ENCODE data around the gene CYP4A22. TPM values are rescaled to one million over a fixed set of nuclear protein-coding genes. Genes with fewer than 3 reads are reported as not detected.
A peak's percentile ranks its signal among the peaks of the same experiment; 100 is the strongest.

The CYP4A22 gene
- total and polyA plus RNA-seq, 2 donors (not counting 3 experiments of a cell fraction or from before 2014, with no cell fraction given) = not detected

- dilution Hi-C loops (cut with MboI; ENCODE audit: extremely low pct_ligation_motif_present, low sequenced_read_pairs) (no loop called here), intact Hi-C loops (cut with micrococcal nuclease) (no loop called here)
- Histone ChIP-seq H3K79me2 (ENCODE audit: control insufficient read depth, insufficient read depth, low read length) (no peaks in the 10 kb centered on the region), H3K4me1 (ENCODE audit: control insufficient read depth, extremely low read depth, insufficient read depth, low read length) (peaks cover 19% of the 10 kb centered on the region), H3K4me3 (replicated peaks in 1 of 3; ENCODE audit: insufficient read depth in 1 of 3, low read depth in 1 of 3, low read length in 3 of 3) (no peak overlapping the region), H2AFZ (ENCODE audit: low read depth, low read length) (peak overlapping the region; percentile 12), H3K9ac (replicated peaks; ENCODE audit: extremely low read depth, insufficient read depth, low read length) (no peak overlapping the region), H3K27me3 (ENCODE audit: control insufficient read depth in 2 of 2, insufficient read depth in 2 of 2, low read length in 2 of 2) (no peaks in the 10 kb centered on the region), H3K36me3 (ENCODE audit: control insufficient read depth in 2 of 2, extremely low read depth in 1 of 2, insufficient read depth in 2 of 2, low read length in 2 of 2) (no peaks in the 10 kb centered on the region), H3K9me3 (replicated peaks; ENCODE audit: control insufficient read depth, insufficient read depth, low read length) (no peaks in the 10 kb centered on the region), H3K9me1 (replicated peaks; ENCODE audit: control insufficient read depth, extremely low read depth, insufficient read depth, low read length) (no peaks in the 10 kb centered on the region), H4K20me1 (replicated peaks; ENCODE audit: control insufficient read depth, extremely low read depth, insufficient read depth, low read length) (no peaks in the 10 kb centered on the region), H3K4me2 (ENCODE audit: insufficient read depth, low read length) (no peak overlapping the region), H3K27ac (ENCODE audit: insufficient read depth, low read depth, low read length) (no peak overlapping the region)
- POLR2A ChIA-PET = no interaction called here
- TF ChIP-seq MAX (IDR thresholded peaks at IDR 0.05; ENCODE audit: insufficient read depth, insufficient read length) = no peak
- TF ChIP-seq EZH2 (IDR thresholded peaks at IDR 0.05; ENCODE audit: borderline replicate concordance, low read depth, low read length, severe bottlenecking) = no peak
- no peak for TF ChIP-seq GATA2 (IDR thresholded peaks at IDR 0.05; ENCODE audit: insufficient read depth, insufficient read length, low read depth, low read length)
- no peak for TF ChIP-seq CTCF (IDR thresholded peaks at IDR 0.05; ENCODE audit: extremely low read depth in 1 of 2, insufficient read depth in 1 of 2, low read depth in 1 of 2, low read length in 2 of 2)
- TF ChIP-seq MYC (IDR thresholded peaks at IDR 0.05; ENCODE audit: low read depth, low read length) = no peak
- no peak for TF ChIP-seq POLR2A (IDR thresholded peaks at IDR 0.05; ENCODE audit: low read depth, low read length)
- TF ChIP-seq POLR2AphosphoS5 (IDR thresholded peaks at IDR 0.05; ENCODE audit: insufficient read depth, low read depth, low read length) = no peak
- no peak for TF ChIP-seq FOS (IDR thresholded peaks at IDR 0.05; ENCODE audit: borderline replicate concordance, insufficient read depth, low read length)
- no peak for TF ChIP-seq JUN (IDR thresholded peaks at IDR 0.05; ENCODE audit: borderline replicate concordance, insufficient read depth, insufficient read length, low read depth)
- FAIRE-seq = no peak
- BruUV-seq (replicated peaks) = no TSS peak
- CTCF ChIA-PET = interaction anchor here (0.8 to 8.1 kb wide), 6 partner anchors 11 to 529 kb away, joined by 3 to 223 read pairs (median 13); partner anchors contain the start of gene FOXD2
- DNase-seq (ENCODE audit: low read depth, low spot score) = peak; percentile 43
Measured at GRCh38 chr1:47181095-47181954, 44.1 kb downstream of the CYP4A22 start.
